Muscle of arm (tissue), 12 donors: ENCODE measurements around the gene HAPLN3. TPM values are rescaled to one million over a fixed set of nuclear protein-coding genes. Genes with fewer than 3 reads are reported as not detected.

Experiments
- DNase-seq: peaks from one replicate; pipeline ENCODE4 v3.0.0-alpha.2; 2013
- polyA plus RNA-seq, 12 donors: library from polyadenylated mRNA; unstranded; fragments of 120-200 nt; gene quantifications; one replicate each; pipeline ENCODE4 v1.2.1, GENCODE V29; 2013; ENCODE audit not compliant: insufficient read length in 12 of 12

HAPLN3 gene
- polyA plus RNA-seq, 12 donors: 5.6 to 18.2 (median 8.7) TPM; not detected in 2

GRCh38 chr15:88866295-88866881 is 29.0 kb downstream of the HAPLN3 start:
- DNase-seq: no peak

- DNase-seq: no peak
These were observed 29.7 kb downstream of the HAPLN3 start for GRCh38 chr15:88865498-88866099.

- no peak for DNase-seq
These were observed 30.4 kb downstream of the HAPLN3 start for GRCh38 chr15:88864861-88865497.

- DNase-seq: no peak
These were observed 31.9 kb downstream of the HAPLN3 start for GRCh38 chr15:88863412-88863811.

GRCh38 chr15:88860212-88860611 is 35.1 kb downstream of the HAPLN3 start:
- no peak for DNase-seq

- DNase-seq: no peak
These were observed 35.8 kb downstream of the HAPLN3 start for GRCh38 chr15:88859550-88859949.

- no peak for DNase-seq
These were observed 36.4 kb downstream of the HAPLN3 start for GRCh38 chr15:88858934-88859333.

- DNase-seq: no peak
These were observed 42.9 kb downstream of the HAPLN3 start for GRCh38 chr15:88852476-88852875.

GRCh38 chr15:88849376-88850072 is 45.8 kb downstream of the HAPLN3 start:
- DNase-seq: no peak

GRCh38 chr15:88848203-88848602 is 47.1 kb downstream of the HAPLN3 start:
- DNase-seq: no peak

GRCh38 chr15:88847144-88847543 is 48.2 kb downstream of the HAPLN3 start:
- DNase-seq: no peak

GRCh38 chr15:88845616-88846015 is 49.7 kb downstream of the HAPLN3 start:
- DNase-seq: no peak

GRCh38 chr15:88844749-88845386 is 50.5 kb downstream of the HAPLN3 start:
- no peak for DNase-seq

GRCh38 chr15:88843334-88843733 is 52.0 kb downstream of the HAPLN3 start:
- no peak for DNase-seq

GRCh38 chr15:88842156-88842555 is 53.2 kb downstream of the HAPLN3 start:
- DNase-seq: no peak

GRCh38 chr15:88841236-88841635 is 54.1 kb downstream of the HAPLN3 start:
- no peak for DNase-seq

- DNase-seq: no peak
These were observed 55.4 kb downstream of the HAPLN3 start for GRCh38 chr15:88839961-88840360.

GRCh38 chr15:88839146-88839545 is 56.2 kb downstream of the HAPLN3 start:
- no peak for DNase-seq

GRCh38 chr15:88838667-88839066 is 56.7 kb downstream of the HAPLN3 start:
- no peak for DNase-seq

- DNase-seq: no peak
These were observed 59.7 kb downstream of the HAPLN3 start for GRCh38 chr15:88835646-88836045.

- DNase-seq: no peak
These were observed 60.2 kb downstream of the HAPLN3 start for GRCh38 chr15:88835119-88835518.

GRCh38 chr15:88834211-88834812 is 61.0 kb downstream of the HAPLN3 start:
- DNase-seq: peak; percentile 34
